Activated naive CD4-positive, alpha-beta T cell treated with anti-CD3 and anti-CD28 coated beads, Interleukin-2, amount 10 ng/mL, durations not matched to agents 7 days and 5 days (primary cell): Measurements from ENCODE around the gene AUTS2.

ENCODE experiments used
- CTCF ChIA-PET: fragments of 350-600 bp; sonication (Branson Sonifier 250); formaldehyde crosslinking; loops from one replicate; lab custom pipeline; 2021; ENCODE audit warnings: antibody characterized with exemption; lab: Charles Lee
- DNase-seq: peaks from one replicate; pipeline ENCODE4 v3.0.0-alpha.2; 2020
- H3K27ac Mint-ChIP-seq: one replicate; pipeline ENCODE4 v1.8.0; 2021; ENCODE audit warnings: mild to moderate bottlenecking, moderate library complexity, mixed read lengths
- H3K27me3 Mint-ChIP-seq: one replicate; pipeline ENCODE4 v1.8.0; 2021; ENCODE audit warnings: mild to moderate bottlenecking, mixed read lengths
- H3K36me3 Mint-ChIP-seq: one replicate; pipeline ENCODE4 v1.8.0; 2021; ENCODE audit warnings: mixed read lengths
- H3K4me1 Mint-ChIP-seq: one replicate; pipeline ENCODE4 v1.8.0; 2021; ENCODE audit warnings: mixed read lengths
- H3K4me3 Mint-ChIP-seq: one replicate; pipeline ENCODE4 v1.8.0; 2021; ENCODE audit warnings: mild to moderate bottlenecking, moderate library complexity, mixed read lengths
- H3K9me3 Mint-ChIP-seq: one replicate; pipeline ENCODE4 v1.8.0; 2021; ENCODE audit warnings: mixed read lengths

AUTS2 gene

GRCh38 chr7:70027867-70028266 lies 429.6 kb downstream of the AUTS2 start:
- Mint-ChIP-seq H3K27ac (no peak overlapping the region), H3K9me3 (no peaks in the 10 kb centered on the region), H3K4me1 (no peaks in the 10 kb centered on the region), H3K27me3 (no peaks in the 10 kb centered on the region), H3K36me3 (no peaks in the 10 kb centered on the region), H3K4me3 (no peak overlapping the region)
- CTCF ChIA-PET: no interaction called here
- no peak for DNase-seq

DNA sequence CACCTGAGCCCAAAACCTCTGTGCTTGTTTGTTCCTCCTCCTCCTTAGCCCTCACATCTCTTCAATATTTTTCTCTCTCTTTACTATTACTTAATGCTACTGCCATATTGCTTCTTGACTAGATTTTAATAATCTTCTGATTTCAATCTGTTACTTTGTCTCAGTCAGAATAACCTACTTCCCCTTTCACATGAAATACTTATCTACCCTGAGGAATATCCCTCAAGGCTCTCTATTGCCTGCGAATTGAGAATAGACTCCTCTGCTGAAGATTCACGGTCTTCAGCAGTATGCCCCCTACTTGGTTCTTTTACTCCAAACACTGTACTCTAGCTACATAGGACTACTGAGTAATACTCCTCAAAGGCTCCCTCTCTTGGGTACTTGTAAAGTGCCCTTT lies 430.3 kb downstream of the AUTS2 start:
- H3K4me3 Mint-ChIP-seq: no peak overlapping the region
- CTCF ChIA-PET: no interaction called here
- H3K36me3 Mint-ChIP-seq: no peaks in the 10 kb centered on the region
- no peak for DNase-seq
- H3K9me3 Mint-ChIP-seq: no peaks in the 10 kb centered on the region
- no peaks in the 10 kb centered on the region for H3K4me1 Mint-ChIP-seq
- no peak overlapping the region for H3K27ac Mint-ChIP-seq
- H3K27me3 Mint-ChIP-seq: no peaks in the 10 kb centered on the region

DNA sequence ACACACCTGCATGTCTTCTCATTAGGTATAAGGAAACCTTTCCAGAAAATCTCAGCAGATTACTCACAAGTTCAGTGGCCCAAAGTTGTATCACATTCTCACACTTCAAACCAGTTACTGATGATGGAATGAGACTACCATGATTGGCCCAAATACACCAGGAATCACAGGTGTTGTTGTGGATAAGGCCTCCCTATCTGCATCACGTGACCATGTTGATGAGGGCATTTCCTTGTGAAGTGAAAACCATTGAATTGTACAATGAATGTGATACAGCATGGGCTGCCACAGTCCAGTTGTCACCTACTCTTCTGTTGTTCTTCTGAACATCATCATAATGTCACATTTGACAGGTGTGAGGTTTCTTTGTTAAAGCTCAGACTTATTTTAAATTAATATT lies 431.7 kb downstream of the AUTS2 start:
- no peak overlapping the region for H3K4me3 Mint-ChIP-seq
- H3K9me3 Mint-ChIP-seq: no peaks in the 10 kb centered on the region
- no peaks in the 10 kb centered on the region for H3K4me1 Mint-ChIP-seq
- no peaks in the 10 kb centered on the region for H3K36me3 Mint-ChIP-seq
- no peak for DNase-seq
- H3K27me3 Mint-ChIP-seq: no peaks in the 10 kb centered on the region
- CTCF ChIA-PET: no interaction called here
- H3K27ac Mint-ChIP-seq: no peak overlapping the region

DNA sequence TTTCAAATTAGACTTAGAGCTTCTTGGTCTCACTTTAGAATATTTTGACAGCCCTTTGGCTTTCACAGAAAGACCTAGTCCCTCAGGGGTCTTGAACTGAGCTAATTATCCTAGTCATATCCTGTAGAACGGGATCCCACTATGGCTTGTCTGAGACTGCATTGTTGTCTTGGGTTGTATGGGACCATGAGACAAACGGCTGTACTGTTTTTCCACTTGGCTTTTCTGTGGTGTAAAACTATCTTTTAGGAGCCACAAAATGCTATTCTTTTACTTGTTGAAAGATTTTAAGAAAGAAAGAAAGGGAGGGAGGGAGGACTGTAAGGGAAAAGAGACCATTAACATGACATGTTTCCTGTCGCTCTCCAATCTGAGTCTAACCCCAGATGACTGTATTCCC lies 432.5 kb downstream of the AUTS2 start:
- DNase-seq: no peak
- H3K27ac Mint-ChIP-seq: no peak overlapping the region
- CTCF ChIA-PET: no interaction called here

DNA sequence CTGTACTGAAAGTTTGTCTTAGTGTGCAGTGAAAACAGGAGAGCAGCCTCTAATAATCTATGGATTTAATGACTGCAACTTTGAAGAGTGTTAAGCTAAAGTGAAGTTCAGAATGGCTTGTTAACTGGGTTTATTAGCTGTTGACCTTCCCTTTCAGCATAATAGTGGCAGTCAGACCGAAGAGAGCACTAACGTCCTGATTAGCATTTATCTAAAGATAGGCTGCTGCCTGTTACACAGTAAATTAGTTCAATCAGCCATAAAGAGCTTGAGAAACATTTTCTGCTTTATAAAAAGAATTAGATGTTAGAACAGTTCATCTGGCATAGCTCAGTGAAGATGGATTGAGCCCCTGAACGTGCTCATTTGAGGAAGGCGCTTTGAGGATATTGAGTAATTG lies 433.0 kb downstream of the AUTS2 start:
- Mint-ChIP-seq H3K4me1 (no peaks in the 10 kb centered on the region), H3K4me3 (no peak overlapping the region), H3K27me3 (no peaks in the 10 kb centered on the region), H3K9me3 (no peaks in the 10 kb centered on the region), H3K36me3 (no peaks in the 10 kb centered on the region), H3K27ac (no peak overlapping the region)
- CTCF ChIA-PET: no interaction called here
- no peak for DNase-seq

More for the DNA sequence above, 432.5 kb downstream of the AUTS2 start:
- Mint-ChIP-seq H3K4me1 (no peaks in the 10 kb centered on the region), H3K9me3 (no peaks in the 10 kb centered on the region), H3K4me3 (no peak overlapping the region), H3K27me3 (no peaks in the 10 kb centered on the region), H3K36me3 (no peaks in the 10 kb centered on the region)

GRCh38 chr7:70032649-70033048 lies 434.4 kb downstream of the AUTS2 start:
- DNase-seq: no peak
- Mint-ChIP-seq H3K27ac (no peak overlapping the region), H3K36me3 (no peaks in the 10 kb centered on the region), H3K27me3 (no peaks in the 10 kb centered on the region), H3K9me3 (no peaks in the 10 kb centered on the region), H3K4me3 (no peak overlapping the region), H3K4me1 (no peaks in the 10 kb centered on the region)
- CTCF ChIA-PET: no interaction called here

DNA sequence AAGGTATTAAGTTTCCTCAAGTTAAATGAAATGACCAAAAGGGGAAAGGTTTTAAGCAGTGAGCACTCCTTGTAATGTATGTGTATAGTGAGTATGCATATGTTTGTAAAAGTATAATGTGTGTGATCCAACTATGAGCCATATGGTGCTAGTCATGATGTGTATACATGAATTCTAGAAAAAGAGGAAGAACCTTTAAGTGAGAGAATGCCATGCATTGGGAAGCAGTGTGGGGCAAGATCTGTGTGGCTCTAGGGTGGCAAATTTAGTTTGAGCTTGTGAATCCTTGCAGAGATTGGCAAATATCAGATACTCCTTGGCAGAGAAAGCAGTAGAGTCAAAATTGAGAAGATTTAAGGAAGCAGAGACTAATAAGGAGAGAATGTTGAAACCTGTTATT lies 435.0 kb downstream of the AUTS2 start:
- Mint-ChIP-seq H3K4me3 (no peak overlapping the region), H3K27ac (no peak overlapping the region), H3K9me3 (no peaks in the 10 kb centered on the region), H3K4me1 (no peaks in the 10 kb centered on the region), H3K27me3 (no peaks in the 10 kb centered on the region), H3K36me3 (no peaks in the 10 kb centered on the region)
- CTCF ChIA-PET: no interaction called here
- DNase-seq: no peak

GRCh38 chr7:70034999-70035398 lies 436.7 kb downstream of the AUTS2 start:
- Mint-ChIP-seq H3K27me3 (no peaks in the 10 kb centered on the region), H3K4me3 (no peak overlapping the region), H3K9me3 (no peaks in the 10 kb centered on the region), H3K27ac (no peak overlapping the region), H3K4me1 (no peaks in the 10 kb centered on the region), H3K36me3 (no peaks in the 10 kb centered on the region)
- no peak for DNase-seq
- CTCF ChIA-PET: interaction anchor here (0.6 kb wide), 1 partner anchor 862 kb away, joined by 3 read pairs; no protein-coding TSS in a partner anchor

DNA sequence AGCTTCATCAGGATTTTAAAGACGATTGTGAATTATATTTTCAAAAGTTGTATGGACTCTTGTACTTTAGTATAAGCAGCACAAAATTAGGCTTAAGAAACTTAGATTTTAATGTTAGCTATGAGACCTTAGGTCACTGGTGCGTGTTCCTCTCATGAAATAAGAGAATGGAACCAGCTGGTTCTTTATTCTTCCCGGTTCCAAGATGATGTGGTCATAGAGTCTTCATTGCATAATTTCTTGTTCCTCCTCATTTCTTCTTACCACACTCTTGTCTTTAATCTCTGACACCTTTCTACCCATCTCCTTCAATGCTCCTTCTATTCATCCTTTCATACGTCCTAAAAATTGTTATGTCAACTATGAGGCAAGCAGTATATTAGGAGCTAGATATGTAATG lies 437.2 kb downstream of the AUTS2 start:
- CTCF ChIA-PET: no interaction called here

GRCh38 chr7:70035955-70036354 lies 437.7 kb downstream of the AUTS2 start:
- Mint-ChIP-seq H3K36me3 (no peaks in the 10 kb centered on the region), H3K9me3 (no peaks in the 10 kb centered on the region), H3K4me3 (no peak overlapping the region), H3K27ac (no peak overlapping the region), H3K4me1 (no peaks in the 10 kb centered on the region), H3K27me3 (no peaks in the 10 kb centered on the region)
- CTCF ChIA-PET: no interaction called here
- no peak for DNase-seq

More for the DNA sequence above, 437.2 kb downstream of the AUTS2 start:
- Mint-ChIP-seq H3K27ac (no peak overlapping the region), H3K4me3 (no peak overlapping the region), H3K9me3 (no peaks in the 10 kb centered on the region), H3K36me3 (no peaks in the 10 kb centered on the region), H3K4me1 (no peaks in the 10 kb centered on the region), H3K27me3 (no peaks in the 10 kb centered on the region)
- no peak for DNase-seq

GRCh38 chr7:70036695-70037094 lies 438.4 kb downstream of the AUTS2 start:
- CTCF ChIA-PET: interaction anchor here (0.7 kb wide), 1 partner anchor 785 kb away, joined by 3 read pairs; no protein-coding TSS in a partner anchor
- Mint-ChIP-seq H3K4me3 (no peak overlapping the region), H3K27me3 (no peaks in the 10 kb centered on the region), H3K4me1 (no peaks in the 10 kb centered on the region), H3K36me3 (no peaks in the 10 kb centered on the region), H3K27ac (no peak overlapping the region), H3K9me3 (no peaks in the 10 kb centered on the region)
- DNase-seq: no peak

DNA sequence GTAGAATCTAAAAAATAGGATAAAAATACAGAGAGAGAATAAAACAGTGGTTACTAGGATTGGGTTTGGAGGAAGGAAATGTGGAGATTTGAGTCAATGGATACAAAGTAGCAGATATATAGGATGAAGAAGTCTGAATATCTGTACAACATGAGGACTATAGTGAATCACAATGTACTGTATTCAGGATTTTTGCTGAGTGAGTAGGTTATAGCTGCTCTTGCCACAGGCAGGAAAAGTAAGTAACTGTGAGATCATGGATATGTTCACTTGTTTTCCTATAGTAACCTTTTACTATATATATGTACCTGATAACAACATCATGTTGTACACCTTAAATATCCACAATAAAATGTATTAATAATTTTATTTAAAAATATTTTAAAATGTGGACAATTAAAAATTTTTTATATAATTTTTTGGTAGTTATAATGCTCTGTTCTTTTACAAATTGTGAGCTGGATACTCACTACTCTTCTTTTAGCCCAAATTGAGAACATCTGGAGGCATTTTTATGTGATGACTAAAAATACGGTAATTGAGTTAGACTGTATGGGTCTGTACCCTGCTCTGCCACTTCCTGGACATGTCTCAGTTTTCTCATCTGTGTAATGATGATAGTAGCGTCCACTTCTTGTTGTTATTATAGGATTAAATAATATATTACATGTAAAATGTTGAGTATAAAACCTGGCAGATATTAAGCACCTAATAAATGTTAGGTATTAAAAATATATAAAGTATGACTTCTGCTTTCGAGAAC lies 439.1 kb downstream of the AUTS2 start:
- Mint-ChIP-seq H3K27ac (no peak overlapping the region), H3K4me1 (no peaks in the 10 kb centered on the region), H3K4me3 (no peak overlapping the region), H3K36me3 (no peaks in the 10 kb centered on the region), H3K9me3 (no peaks in the 10 kb centered on the region), H3K27me3 (no peaks in the 10 kb centered on the region)
- no peak for DNase-seq
- CTCF ChIA-PET: no interaction called here

- DNase-seq: no peak
- CTCF ChIA-PET: interaction anchor here (0.6 kb wide), 1 partner anchor 659 kb away, joined by 3 read pairs; no protein-coding TSS in a partner anchor
These were observed 441.8 kb downstream of the AUTS2 start for GRCh38 chr7:70040051-70040450.

GRCh38 chr7:70040970-70041766 lies 442.9 kb downstream of the AUTS2 start:
- H3K4me1 Mint-ChIP-seq: no peaks in the 10 kb centered on the region
- no peaks in the 10 kb centered on the region for H3K27me3 Mint-ChIP-seq
- no peak overlapping the region for H3K4me3 Mint-ChIP-seq
- CTCF ChIA-PET: interaction anchor here (1.7 kb wide), 1 partner anchor 657 kb away, joined by 8 read pairs; no protein-coding TSS in a partner anchor
- H3K36me3 Mint-ChIP-seq: no peaks in the 10 kb centered on the region
- H3K27ac Mint-ChIP-seq: no peak overlapping the region
- DNase-seq: no peak
- H3K9me3 Mint-ChIP-seq: no peaks in the 10 kb centered on the region

More at GRCh38 chr7:70040051-70040450, 441.8 kb downstream of the AUTS2 start:
- Mint-ChIP-seq H3K4me3 (no peak overlapping the region), H3K27ac (no peak overlapping the region), H3K36me3 (no peaks in the 10 kb centered on the region), H3K27me3 (no peaks in the 10 kb centered on the region), H3K9me3 (no peaks in the 10 kb centered on the region), H3K4me1 (no peaks in the 10 kb centered on the region)
